HG02623 (cell line): Measurements from ENCODE around the gene EML1.
A peak's percentile ranks its signal among the peaks of the same experiment; 100 is the strongest.

Experiments
- ATAC-seq: cut with Tn5 transposase; IDR thresholded peaks from one replicate; pipeline ENCODE4 v1.9.1; 2021; ENCODE audit warnings: moderate library complexity; ENCODE audit not compliant: unreplicated experiment

Gene EML1, protein sequence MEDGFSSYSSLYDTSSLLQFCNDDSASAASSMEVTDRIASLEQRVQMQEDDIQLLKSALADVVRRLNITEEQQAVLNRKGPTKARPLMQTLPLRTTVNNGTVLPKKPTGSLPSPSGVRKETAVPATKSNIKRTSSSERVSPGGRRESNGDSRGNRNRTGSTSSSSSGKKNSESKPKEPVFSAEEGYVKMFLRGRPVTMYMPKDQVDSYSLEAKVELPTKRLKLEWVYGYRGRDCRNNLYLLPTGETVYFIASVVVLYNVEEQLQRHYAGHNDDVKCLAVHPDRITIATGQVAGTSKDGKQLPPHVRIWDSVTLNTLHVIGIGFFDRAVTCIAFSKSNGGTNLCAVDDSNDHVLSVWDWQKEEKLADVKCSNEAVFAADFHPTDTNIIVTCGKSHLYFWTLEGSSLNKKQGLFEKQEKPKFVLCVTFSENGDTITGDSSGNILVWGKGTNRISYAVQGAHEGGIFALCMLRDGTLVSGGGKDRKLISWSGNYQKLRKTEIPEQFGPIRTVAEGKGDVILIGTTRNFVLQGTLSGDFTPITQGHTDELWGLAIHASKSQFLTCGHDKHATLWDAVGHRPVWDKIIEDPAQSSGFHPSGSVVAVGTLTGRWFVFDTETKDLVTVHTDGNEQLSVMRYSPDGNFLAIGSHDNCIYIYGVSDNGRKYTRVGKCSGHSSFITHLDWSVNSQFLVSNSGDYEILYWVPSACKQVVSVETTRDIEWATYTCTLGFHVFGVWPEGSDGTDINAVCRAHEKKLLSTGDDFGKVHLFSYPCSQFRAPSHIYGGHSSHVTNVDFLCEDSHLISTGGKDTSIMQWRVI

GRCh38 chr14:99793213-99794150 is at the start of gene EML1:
Gene EML1 (plus strand): TSS chr14:99793413. CDS start chr14:99793477, 64 bp downstream.
- ATAC-seq: peak; percentile 85

DNA sequence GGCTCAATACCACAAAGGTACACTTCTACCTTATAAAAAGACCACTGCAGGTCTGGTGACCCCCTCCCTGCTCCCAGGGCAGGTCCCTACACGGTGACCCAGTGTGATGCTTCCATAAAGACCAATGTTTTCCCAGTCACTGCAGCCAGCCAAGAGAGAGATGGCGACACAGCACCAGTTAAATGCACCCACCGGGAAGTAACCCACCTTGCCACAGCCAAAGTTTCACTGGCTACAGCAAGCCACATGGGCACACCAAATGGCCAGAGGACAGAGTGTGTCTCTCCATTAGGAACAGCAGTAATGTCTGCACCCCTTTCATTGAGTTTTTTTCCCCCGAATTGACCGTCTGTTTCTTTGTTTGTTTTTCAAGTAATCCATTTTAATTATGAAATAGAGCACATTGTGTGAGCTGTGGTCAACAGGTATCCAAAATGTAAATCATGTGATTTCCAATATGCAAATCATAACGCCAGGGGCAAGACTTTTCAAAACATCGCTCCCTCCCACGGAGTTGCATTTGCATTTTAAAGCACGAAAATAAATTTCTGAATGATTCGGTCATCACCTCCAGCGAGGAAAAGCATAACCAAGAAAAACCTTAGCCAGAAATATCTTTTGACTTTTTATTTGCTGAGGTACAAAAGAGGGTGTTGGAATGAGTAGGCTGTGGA is 48.9 kb upstream of the EML1 start:
- no peak for ATAC-seq

- no peak for ATAC-seq
These were observed 48.4 kb upstream of the EML1 start for GRCh38 chr14:99744873-99745224.

GRCh38 chr14:99745307-99745951 is 47.8 kb upstream of the EML1 start:
- no peak for ATAC-seq

- no peak for ATAC-seq
These were observed 46.0 kb upstream of the EML1 start for GRCh38 chr14:99747167-99747566.

DNA sequence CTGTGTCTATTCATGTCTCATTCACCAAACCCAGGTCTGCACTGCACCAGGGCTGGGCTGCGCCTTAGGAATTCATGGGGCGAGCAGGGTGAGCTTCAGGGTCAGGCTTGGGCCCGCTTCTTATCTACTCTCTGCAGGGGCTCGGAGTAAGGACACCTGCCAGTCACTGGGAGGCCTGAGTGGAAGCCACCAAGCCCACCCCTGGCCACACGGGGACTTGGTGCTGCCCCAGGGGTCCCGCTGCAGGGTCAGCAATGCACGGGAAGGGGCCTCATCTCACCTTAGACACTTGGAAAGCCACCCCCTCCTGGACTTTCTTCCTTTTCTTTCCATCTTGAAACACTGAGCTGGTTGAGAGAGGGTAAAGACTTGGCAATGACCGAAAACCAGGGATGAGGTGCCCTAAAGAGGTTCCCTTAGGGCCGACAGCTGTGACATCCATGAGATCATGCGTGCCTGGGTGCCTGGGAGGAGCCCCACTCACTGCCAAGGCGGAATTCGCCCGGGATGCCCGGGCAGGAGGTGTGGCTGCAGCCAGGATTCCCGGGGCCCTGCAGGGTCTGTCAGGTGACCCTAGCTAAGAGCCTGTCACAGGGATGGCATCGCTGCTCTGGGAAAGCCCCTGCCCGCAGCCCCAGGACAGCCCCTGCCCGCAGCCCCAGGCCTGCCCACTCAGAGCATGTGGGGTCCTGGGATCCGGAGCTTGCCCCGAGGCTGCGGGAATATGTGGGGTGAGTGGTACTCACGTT is 45.5 kb upstream of the EML1 start:
- no peak for ATAC-seq

GRCh38 chr14:99748529-99748928 is 44.7 kb upstream of the EML1 start:
- ATAC-seq: no peak

DNA sequence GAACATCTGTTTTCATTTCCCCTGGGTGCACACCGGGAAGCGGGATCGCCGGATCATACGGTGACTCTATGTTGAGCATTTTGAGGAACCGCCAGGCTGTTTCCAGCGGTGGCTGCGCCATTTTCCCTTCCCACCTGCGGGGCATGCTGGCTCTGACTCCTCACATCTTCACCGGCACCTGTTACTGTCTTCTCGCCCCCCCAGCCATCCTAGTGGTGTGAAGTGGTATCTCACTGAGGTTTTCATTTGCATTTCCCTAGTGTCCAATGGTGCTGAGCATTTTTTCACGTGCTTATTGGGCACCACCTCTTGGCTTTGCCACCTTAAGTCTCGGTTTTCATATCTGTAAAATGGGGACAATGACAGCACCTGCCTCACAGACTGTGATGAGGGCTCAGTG is 44.1 kb upstream of the EML1 start:
- ATAC-seq: no peak

- no peak for ATAC-seq
These were observed 43.2 kb upstream of the EML1 start for GRCh38 chr14:99749763-99750715.

- no peak for ATAC-seq
These were observed 42.3 kb upstream of the EML1 start for GRCh38 chr14:99750746-99751450.

- ATAC-seq: no peak
These were observed 41.4 kb upstream of the EML1 start for GRCh38 chr14:99751539-99752485.

GRCh38 chr14:99752486-99753121 is 40.6 kb upstream of the EML1 start:
- ATAC-seq: no peak

DNA sequence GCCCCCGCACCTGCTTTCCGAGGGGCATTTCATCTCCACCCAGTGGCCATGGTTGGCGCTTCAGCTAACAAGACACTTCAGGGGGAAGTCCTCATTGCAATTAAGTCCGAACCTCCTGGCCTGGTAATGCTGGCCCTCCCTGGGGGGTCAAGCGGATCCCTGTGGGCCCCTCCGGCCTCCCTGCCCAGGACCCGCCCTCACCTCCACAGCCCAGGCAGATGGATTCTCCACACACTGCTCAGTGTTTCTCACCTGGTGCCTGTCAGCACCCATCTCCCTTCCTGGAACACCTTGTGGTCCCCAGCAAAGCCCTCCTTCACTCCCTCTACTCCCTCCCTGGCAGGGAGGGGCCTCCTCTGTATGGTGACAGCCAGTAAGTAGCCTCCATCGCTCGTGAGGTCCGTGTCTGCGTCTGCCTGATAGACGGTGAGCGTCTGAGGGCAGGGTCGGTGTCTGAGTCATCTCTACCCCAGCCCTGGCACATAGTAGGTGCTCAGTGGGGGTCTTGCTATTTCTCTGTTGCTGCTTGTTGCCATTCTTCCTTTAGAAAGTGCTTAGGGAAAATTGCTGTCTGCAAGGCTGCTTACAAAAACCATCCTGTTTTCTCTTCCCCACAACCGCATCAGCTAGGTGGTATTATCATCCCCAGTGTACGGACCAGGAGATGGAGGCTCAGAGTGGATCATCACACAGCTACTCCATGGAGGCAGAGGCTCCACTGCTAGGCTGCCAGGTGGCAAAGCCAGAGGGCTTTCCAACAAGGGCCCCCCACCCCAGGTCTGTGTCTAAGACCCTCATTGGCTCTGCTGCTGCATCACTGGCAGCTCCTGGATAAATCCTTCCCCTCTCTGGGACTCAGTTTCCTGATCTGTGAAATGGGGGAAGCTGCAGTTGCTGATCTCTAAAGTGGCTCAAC is 39.7 kb upstream of the EML1 start:
- ATAC-seq: no peak

DNA sequence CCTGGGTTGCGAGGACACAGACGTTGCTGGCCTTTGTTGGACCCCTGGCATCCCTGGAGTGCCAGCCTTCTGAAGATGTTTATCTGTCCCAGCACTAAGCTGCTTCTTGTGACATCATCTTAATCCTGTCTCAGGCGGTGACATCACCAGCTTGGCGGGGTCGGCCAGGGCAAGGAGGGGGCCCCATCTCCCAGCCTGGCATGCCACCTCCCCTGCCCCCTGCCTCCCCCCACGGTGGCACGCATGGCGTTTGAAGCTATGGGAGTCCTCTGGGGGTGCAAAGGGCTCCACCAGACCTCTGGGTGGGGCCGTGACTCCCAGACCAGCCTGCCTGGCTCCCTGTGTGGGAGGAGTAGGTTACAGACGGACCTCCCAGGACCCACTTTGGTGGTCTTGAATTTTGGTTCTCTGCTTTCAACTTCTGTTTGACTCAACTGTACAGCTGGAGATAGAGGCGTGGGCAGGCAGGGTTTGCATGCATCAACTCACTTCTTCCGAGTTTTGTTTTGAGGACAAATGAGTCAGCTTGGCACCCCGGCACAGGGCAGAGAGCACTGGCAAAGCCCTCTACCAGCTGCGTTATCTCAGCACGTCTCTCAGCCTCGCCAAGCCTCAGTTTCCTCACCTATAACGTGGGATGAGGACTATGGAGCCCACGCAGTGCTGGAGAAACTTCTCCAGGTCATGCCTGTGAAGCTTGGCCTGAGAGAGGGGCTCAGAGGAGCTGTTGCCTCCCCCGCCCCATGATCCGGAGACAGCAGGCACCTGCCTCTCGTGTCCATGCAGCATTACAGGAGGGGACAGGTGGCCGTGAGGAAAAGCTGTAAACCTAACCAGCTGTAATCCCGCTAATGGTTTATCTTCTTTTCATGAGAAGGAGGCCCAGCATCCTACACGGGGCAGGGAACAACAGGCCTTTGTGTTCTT is 38.8 kb upstream of the EML1 start:
- ATAC-seq: no peak
